Measurements from ENCODE around the gene TPH1. TPM values are rescaled to one million over a fixed set of nuclear protein-coding genes. Genes with fewer than 3 reads are reported as not detected.

TPH1 gene
- total RNA-seq, 1 donor from 2014 or later, result 0.18 TPM

- peaks cover 66% of the 10 kb centered on the region for H3K36me3 ChIP-seq
- H3K27me3 ChIP-seq (ENCODE audit: low read depth), result no peaks in the 10 kb centered on the region
- no peak overlapping the region for H3K4me3 ChIP-seq
- intact Hi-C loops (cut with DNase I), result no loop called here
- H3K27ac ChIP-seq, result no peak overlapping the region
- TF ChIP-seq, protein P1, sequence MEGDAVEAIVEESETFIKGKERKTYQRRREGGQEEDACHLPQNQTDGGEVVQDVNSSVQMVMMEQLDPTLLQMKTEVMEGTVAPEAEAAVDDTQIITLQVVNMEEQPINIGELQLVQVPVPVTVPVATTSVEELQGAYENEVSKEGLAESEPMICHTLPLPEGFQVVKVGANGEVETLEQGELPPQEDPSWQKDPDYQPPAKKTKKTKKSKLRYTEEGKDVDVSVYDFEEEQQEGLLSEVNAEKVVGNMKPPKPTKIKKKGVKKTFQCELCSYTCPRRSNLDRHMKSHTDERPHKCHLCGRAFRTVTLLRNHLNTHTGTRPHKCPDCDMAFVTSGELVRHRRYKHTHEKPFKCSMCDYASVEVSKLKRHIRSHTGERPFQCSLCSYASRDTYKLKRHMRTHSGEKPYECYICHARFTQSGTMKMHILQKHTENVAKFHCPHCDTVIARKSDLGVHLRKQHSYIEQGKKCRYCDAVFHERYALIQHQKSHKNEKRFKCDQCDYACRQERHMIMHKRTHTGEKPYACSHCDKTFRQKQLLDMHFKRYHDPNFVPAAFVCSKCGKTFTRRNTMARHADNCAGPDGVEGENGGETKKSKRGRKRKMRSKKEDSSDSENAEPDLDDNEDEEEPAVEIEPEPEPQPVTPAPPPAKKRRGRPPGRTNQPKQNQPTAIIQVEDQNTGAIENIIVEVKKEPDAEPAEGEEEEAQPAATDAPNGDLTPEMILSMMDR (IDR thresholded peaks at IDR 0.05), result no peak
- no peak for ATAC-seq
- no peaks in the 10 kb centered on the region for H3K4me1 ChIP-seq
- DNase-seq, result no peak
- H3K9me3 ChIP-seq, result no peaks in the 10 kb centered on the region
Measured at GRCh38 chr11:18081551-18081950, 35.5 kb upstream of the TPH1 start.

DNA sequence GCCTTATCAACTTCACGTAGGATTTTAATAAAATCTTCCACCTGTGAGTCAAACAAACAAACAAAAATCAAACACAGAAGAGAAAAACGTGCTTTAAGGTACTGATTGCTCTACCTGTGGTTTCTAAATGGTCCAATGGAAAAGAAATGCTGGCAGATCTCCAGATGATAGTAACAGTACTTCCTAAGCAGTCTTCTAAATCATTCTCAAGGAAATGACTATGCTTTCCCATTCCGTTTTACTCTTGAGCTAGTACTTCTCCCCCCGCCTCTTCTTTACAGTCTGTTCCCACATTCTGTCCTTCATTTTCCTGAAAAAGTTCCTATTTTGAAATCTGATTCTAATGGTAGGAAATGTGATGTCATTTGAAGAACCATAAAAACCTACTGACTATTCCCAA, 34.4 kb upstream of the TPH1 start:
- DNase-seq (no peak), ATAC-seq (no peak)
- Histone ChIP-seq H3K4me1 (no peaks in the 10 kb centered on the region), H3K9me3 (no peaks in the 10 kb centered on the region), H3K27me3 (ENCODE audit: low read depth) (no peaks in the 10 kb centered on the region), H3K36me3 (peaks cover 55% of the 10 kb centered on the region), H3K27ac (no peak overlapping the region), H3K4me3 (no peak overlapping the region)
- intact Hi-C loops (cut with DNase I), result no loop called here
- TF ChIP-seq, protein P1 (IDR thresholded peaks at IDR 0.05), result no peak

- TF ChIP-seq, protein P1 (IDR thresholded peaks at IDR 0.05), result no peak
- no peak for ATAC-seq
Measured at GRCh38 chr11:18078909-18079308, 32.8 kb upstream of the TPH1 start.

GRCh38 chr11:18075444-18075843, 29.4 kb upstream of the TPH1 start:
- H3K4me3 ChIP-seq, result no peak overlapping the region
- no peaks in the 10 kb centered on the region for H3K4me1 ChIP-seq
- no peaks in the 10 kb centered on the region for H3K9me3 ChIP-seq
- no peak overlapping the region for H3K27ac ChIP-seq
- no peaks in the 10 kb centered on the region for H3K27me3 ChIP-seq (ENCODE audit: low read depth)
- no peak for ATAC-seq
- TF ChIP-seq, protein P1 (IDR thresholded peaks at IDR 0.05), result no peak
- DNase-seq, result no peak
- intact Hi-C loops (cut with DNase I), result no loop called here
- H3K36me3 ChIP-seq, result peaks cover 19% of the 10 kb centered on the region

More at GRCh38 chr11:18078909-18079308, 32.8 kb upstream of the TPH1 start:
- H3K4me3 ChIP-seq, result no peak overlapping the region
- no peak overlapping the region for H3K27ac ChIP-seq
- H3K4me1 ChIP-seq, result no peaks in the 10 kb centered on the region
- DNase-seq, result no peak
- no peaks in the 10 kb centered on the region for H3K9me3 ChIP-seq
- intact Hi-C loops (cut with DNase I), result no loop called here
- peaks cover 44% of the 10 kb centered on the region for H3K36me3 ChIP-seq
- no peaks in the 10 kb centered on the region for H3K27me3 ChIP-seq (ENCODE audit: low read depth)

- TF ChIP-seq, protein P1 (IDR thresholded peaks at IDR 0.05), result no peak
- Histone ChIP-seq H3K9me3 (no peaks in the 10 kb centered on the region), H3K36me3 (no peaks in the 10 kb centered on the region), H3K27ac (no peak overlapping the region), H3K4me1 (no peaks in the 10 kb centered on the region), H3K27me3 (ENCODE audit: low read depth) (no peaks in the 10 kb centered on the region), H3K4me3 (no peak overlapping the region)
- ATAC-seq (no peak), DNase-seq (no peak)
- intact Hi-C loops (cut with DNase I), result no loop called here
Measured at GRCh38 chr11:18071098-18071705, 25.1 kb upstream of the TPH1 start.

Measured in lower lobe of right lung (tissue), 2 donors.